ENCODE measurements around the gene AQR. TPM values are rescaled to one million over a fixed set of nuclear protein-coding genes. Genes with fewer than 3 reads are reported as not detected.

The AQR gene
- total RNA-seq, 1 experiment from 2014 or later, result 54.4 TPM

DNA sequence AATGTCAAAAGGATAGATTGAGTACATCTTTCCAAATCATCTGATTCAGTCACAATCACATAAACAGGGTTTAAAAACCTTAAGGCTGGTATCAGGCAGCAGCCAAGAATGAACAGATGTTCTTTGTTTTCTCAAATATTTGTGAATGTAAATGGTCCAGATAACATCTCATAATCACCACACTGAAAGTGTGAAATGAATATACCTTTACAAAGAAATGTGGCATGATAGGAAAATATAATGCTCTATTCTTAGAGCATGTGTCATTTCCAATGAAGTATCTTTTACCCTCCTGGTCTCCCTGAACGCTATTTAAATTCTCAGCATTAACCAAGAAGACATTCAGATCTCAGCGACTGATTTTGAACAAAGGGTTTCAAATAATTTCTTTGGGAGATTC lies 165.4 kb downstream of the AQR start:
- Histone ChIP-seq H2BK12ac (ENCODE audit: insufficient read length, low read depth, low read length) (no peak overlapping the region), H3K4me2 (ENCODE audit: insufficient read depth, insufficient read length, low read length) (no peak overlapping the region), H3K9ac (ENCODE audit: extremely low read depth, insufficient read length, low read length) (no peak overlapping the region), H4K5ac (ENCODE audit: insufficient read length, low read depth, low read length) (no peak overlapping the region), H4K91ac (ENCODE audit: insufficient read length, low read depth, low read length) (no peak overlapping the region), H3K79me2 (ENCODE audit: insufficient read depth, low read length) (no peaks in the 10 kb centered on the region), H3K9me3 (ENCODE audit: control insufficient read depth, low read depth, low read length) (no peaks in the 10 kb centered on the region), H3K23ac (ENCODE audit: insufficient read length, low read depth, low read length) (no peak overlapping the region), H2BK5ac (ENCODE audit: insufficient read length, low read length) (no peak overlapping the region), H3K56ac (ENCODE audit: insufficient read length, low read depth, low read length) (no peak overlapping the region), H4K20me1 (ENCODE audit: control insufficient read depth, insufficient read depth, insufficient read length) (no peaks in the 10 kb centered on the region), H3K27me3 (ENCODE audit: insufficient read depth, low read length) (no peaks in the 10 kb centered on the region), H3K27ac (ENCODE audit: insufficient read length, low read depth, low read length) (no peak overlapping the region), H2BK120ac (ENCODE audit: low read depth, low read length, poor library complexity, severe bottlenecking) (no peak overlapping the region), H2BK15ac (ENCODE audit: low read depth, low read length) (no peak overlapping the region), H4K8ac (replicated peaks; ENCODE audit: insufficient read length, low read depth, low read length) (no peak overlapping the region), H3K23me2 (ENCODE audit: insufficient read length, low read depth, low read length, poor library complexity, severe bottlenecking) (peaks cover 2% of the 10 kb centered on the region), H3T11ph (ENCODE audit: low read length) (no peak overlapping the region), H3K14ac (ENCODE audit: insufficient read depth, low read length) (no peak overlapping the region), H3K79me1 (ENCODE audit: insufficient read depth, low read depth, low read length, poor library complexity, severe bottlenecking) (no peaks in the 10 kb centered on the region), H3K4ac (ENCODE audit: low read depth, low read length) (no peak overlapping the region), H3K4me1 (ENCODE audit: insufficient read depth, low read length) (peaks cover 2% of the 10 kb centered on the region; the same call in 1 of the 2 replicates), H2BK20ac (ENCODE audit: low read depth, low read length, poor library complexity, severe bottlenecking) (no peak overlapping the region), H2AFZ (ENCODE audit: low read length) (no peak overlapping the region), H3K18ac (ENCODE audit: insufficient read length, low read depth, low read length) (no peak overlapping the region), H2AK5ac (ENCODE audit: insufficient read length, low read length) (no peak overlapping the region)
- no peak overlapping the region for H3K27ac Mint-ChIP-seq
- H3K4me1 Mint-ChIP-seq, result peaks cover 13 to 14% of the 10 kb centered on the region in 2 experiments
- no peak overlapping the region for H3K4me3 Mint-ChIP-seq
- no peak for DNase-seq
- WGBS (ENCODE audit: extremely low coverage, insufficient read length, low lambda C conversion rate), result no CpG with 5 or more reads among the region's 2 CpGs
- peaks cover 0 to 10% (median 3%) of the 10 kb centered on the region in 3 experiments; a peak in 4 of 7 replicates for H3K36me3 Mint-ChIP-seq (ENCODE audit: insufficient read depth in 1 of 3, low read depth in 3 of 3)
- TF ChIP-seq, protein P1, sequence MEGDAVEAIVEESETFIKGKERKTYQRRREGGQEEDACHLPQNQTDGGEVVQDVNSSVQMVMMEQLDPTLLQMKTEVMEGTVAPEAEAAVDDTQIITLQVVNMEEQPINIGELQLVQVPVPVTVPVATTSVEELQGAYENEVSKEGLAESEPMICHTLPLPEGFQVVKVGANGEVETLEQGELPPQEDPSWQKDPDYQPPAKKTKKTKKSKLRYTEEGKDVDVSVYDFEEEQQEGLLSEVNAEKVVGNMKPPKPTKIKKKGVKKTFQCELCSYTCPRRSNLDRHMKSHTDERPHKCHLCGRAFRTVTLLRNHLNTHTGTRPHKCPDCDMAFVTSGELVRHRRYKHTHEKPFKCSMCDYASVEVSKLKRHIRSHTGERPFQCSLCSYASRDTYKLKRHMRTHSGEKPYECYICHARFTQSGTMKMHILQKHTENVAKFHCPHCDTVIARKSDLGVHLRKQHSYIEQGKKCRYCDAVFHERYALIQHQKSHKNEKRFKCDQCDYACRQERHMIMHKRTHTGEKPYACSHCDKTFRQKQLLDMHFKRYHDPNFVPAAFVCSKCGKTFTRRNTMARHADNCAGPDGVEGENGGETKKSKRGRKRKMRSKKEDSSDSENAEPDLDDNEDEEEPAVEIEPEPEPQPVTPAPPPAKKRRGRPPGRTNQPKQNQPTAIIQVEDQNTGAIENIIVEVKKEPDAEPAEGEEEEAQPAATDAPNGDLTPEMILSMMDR (conservative IDR thresholded peaks at IDR 0.05), result no peak
- no peaks in the 10 kb centered on the region; the same call in 1 of the 2 replicates for H3K27me3 Mint-ChIP-seq (ENCODE audit: low read depth)
- peaks cover 8 to 10% of the 10 kb centered on the region in 2 experiments for H3K9me3 Mint-ChIP-seq
